T47D (cell line): ENCODE results near the gene SPRN.
"Not testable (repeated sequence)": the region's sequence is repeated elsewhere in the genome, so short reads cannot be mapped to it uniquely, and the experiment has no call there.

Experiments used
- DNase-seq, 2 experiments: peaks; one replicate each; pipeline versions ENCODE4 v3.0.0 to v3.0.0-alpha.2; 2011 to 2012; ENCODE audit warnings: low read depth in 1 of 2, low spot score in 1 of 2
- JUND ChIP-seq: IDR thresholded peaks from 2 replicates; pipeline ENCODE4 v1.6.1; 2012; ENCODE audit warnings: low read depth
- in situ Hi-C: cut with HindIII; loops from 2 replicates; pipeline ENCODE4 v1.10.0; 2016; ENCODE audit warnings: low sequenced_read_pairs, low pct_unique_long_range_greater_than_20kb

Gene SPRN

DNA sequence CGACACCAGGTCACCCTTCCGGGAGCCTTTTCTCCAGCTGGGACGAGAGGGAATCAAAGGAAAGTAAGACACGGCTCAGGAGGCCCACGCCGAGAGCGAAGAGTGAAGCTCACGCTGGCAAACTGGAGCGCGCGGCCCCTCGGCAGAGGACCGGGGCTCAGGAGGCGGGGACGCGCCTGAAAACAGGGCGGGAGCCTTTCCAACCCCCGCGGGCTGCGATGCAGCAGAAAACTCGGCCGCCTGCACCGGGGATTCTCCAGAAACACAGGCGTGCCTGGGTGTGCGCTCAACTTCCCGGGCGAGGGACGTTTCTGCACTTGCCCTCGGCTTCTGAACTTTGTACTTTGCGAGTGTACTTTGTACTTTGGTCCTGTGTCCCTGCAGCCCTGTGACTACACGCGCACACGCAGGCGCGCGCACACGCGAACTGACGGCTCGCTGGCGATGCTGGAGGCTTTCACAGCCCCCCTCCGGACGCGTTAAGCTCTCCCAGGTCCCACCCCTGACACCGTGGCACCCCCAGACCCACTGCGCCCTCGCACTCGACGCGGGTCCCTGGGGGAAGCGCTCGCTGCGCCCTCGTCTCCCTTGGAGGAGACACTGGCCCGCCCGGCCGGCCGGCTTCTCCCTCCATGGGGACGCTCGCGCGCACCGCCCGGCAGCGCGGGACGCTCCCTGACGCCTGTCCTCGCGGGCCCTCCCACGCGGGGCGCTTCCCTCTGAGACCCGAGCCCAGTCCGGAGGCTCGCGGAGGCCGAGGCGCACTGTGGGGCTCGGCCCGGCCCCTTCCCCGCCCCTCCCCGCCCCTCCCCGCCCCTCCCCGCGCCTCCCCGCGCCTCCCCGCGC is 46.0 kb downstream of the SPRN start:
- peak; percentile 65 to 67 for DNase-seq
- no peak for TF ChIP-seq JUND
- in situ Hi-C loops, result no loop called here

DNA sequence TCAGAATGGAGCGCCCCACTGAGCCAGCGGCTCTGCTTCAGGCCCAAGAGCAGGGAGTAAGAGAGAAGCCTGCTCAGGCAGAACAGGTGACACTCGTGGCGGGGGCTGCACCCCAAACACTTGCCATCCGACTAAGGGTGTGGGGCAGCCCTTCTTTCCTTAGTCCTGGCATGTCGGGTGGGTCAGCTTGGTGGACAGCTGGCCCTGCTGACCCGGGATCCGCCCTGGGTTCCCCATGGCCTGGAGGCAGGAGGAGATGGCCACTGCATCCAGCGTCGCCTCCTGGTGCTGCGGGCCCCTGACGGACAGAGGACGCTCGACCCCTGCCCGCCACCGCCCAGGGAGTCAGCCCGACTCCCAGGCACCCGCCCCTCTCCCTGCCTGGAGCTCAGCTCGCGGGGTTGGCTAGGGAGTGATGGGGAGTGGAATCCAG is 46.6 kb downstream of the SPRN start:
- in situ Hi-C loops, result no loop called here
- TF ChIP-seq JUND, result no peak
- no peak for DNase-seq

DNA sequence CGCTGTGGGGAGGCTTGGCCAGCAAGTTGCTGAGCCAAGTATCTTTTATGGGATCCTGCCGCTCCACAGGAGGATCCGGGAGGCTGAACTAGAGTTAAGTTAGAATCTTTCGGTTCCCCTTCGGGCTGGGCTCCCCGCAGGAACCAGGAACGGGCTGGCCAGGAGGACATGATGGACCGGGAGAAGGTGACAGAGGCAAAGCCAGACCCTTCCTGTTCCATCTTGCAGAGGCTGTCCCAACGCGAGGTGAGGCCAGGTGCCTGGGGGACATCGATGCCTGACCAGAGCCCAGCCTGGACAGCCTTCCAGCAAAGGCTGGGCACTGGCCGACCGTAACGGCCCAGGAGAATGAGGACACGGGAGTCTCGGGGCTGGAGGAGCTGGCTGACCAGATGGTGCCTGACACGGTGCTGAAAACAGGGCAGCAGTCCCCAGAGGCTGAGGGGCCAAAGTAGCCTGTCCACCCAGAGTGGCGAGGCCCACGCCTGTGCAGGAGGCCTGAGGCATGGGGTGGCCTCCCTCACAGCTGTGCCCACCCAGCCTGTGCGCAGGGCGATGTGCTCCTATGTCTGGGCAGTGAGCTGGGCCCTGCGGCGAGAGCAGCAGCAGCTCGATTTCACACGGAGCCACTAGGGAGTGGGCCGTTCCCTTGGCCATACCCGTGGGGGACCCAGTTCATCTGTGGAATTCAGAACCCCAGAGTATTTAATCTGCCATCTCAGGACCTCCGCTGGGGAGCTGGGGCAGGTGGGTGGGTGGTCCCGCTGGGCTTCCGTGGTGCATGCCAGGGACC is 47.2 kb downstream of the SPRN start:
- in situ Hi-C loops, result no loop called here
- DNase-seq, result no peak
- no peak for TF ChIP-seq JUND

DNA sequence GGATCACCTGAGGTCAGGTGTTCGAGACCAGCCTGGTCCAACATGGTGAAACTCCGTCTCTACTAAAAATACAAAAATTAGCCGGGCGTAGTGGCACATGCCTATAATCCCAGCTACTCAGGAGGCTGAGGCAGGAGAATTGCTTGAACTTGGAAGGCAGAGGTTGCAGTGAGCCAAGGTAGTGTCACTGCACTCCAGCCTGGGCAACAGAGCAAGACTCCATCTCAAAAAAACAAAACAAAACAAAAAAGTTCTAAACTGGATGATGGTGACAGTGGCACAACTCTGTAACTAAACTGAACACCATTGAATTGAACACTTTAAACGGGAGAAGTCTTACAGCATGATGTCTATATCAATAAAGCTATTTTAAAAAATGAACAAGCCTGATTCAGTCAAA is 48.2 kb downstream of the SPRN start:
- in situ Hi-C loops, DNase-seq: not testable (repeated sequence)

DNA sequence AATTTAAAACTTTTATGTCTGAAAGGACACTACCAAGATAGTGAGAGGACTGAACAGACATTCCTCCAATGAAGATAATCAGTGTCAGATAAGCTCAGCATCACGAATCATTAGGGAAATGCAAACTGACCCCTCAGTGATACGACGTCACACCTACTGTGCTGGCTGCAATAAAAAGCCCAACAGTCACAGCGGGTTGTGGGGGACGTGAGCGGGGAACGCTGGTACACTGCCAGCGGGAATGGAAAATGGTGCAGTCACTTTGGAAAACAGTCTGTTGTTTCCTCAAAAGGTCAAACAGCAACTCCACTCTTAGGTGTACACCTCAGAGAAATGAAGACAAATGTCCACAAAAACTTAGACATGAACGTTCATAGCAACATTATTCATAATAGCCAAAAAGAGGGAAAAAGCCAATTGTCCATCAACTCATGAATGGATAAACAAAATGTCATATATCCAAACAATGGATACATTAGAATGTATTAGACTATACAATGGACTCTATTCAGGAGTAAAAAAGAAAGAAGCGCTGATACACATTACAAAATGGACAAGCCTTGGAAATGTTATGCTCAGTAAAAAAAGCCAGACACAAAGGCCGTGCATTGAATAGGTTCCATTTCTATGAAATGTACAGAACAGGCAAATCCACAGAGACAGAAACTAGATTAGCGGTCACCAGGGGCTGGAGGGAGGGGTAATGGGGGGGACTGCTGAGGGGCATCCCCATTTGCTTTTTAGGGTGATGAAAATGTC is 48.9 kb downstream of the SPRN start:
- in situ Hi-C loops, result no loop called here
- no peak for TF ChIP-seq JUND
- DNase-seq, result no peak

DNA sequence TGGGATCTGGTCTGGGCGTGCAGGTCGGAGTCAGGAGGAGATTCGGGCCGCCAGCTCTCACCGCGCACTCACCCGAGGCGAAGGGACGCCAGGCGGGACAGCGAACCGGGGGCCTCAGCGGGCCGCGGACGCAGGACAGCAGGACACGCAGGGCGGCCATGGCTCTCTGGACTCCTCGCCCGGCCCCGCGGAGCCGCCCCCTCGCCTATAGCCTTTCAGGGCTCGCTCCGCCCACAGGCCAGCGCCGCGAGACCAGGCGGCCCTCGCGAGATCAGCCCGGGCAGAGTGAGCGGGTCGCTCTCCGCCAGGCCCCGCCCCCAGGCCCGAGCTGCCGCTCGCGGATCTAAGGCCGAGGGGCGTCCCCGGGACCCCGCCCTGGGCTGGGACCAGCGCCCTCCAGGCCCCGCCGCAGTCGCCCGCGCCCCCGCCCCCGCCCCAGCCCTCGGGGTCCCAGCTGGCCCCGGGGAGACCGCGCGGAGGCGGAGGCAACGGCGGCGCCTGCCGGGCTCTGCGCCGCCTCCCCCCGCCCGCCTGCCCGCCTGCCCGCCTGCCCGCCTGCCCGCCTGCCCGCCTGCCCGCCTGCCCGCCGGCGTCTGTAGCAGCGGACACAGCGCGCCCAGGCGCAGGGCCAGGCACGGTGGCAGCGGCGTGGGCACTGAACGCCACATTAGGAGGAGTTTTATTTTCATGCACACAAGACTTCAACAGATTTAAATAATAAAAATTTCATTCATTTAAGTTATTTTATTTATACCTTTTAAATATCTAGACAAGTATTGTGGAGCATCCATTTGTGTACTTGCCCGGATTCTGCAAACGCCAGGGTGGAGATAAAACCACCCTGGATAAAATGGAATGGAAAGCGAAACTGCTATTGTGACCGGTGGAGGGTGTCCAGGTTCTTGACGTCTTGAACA is 51.0 kb downstream of the SPRN start, which contains the start of gene ECHS1:
ECHS1 (minus strand) TSS at position 181 of the 917 bp plus-strand sequence; CDS start at position 160, 21 bp downstream.
- TF ChIP-seq JUND, result no peak
- peak; percentile 92 to 95 for DNase-seq
- in situ Hi-C loops, result no loop called here

DNA sequence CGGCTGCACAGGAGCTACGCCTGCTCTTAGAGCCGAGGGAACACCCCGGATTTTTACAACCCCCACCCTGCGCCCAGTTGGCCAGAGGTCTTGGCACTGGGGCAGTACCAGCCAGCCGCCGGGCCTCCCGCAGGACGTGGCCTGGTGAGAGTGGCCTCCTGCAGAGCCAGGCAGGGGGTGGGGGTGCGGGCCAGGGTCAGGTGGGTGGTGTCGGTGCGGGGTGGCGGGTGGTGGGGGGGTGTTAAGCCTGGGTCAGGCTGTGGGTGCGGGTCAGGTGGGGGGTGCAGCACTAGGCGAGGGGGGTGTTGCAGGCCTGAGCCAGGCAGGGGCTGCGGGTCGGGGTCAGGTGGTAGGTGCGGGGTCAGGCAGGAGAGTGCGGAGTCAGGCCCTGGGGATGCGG is 51.9 kb downstream of the SPRN start:
- in situ Hi-C loops, result no loop called here
- no peak for TF ChIP-seq JUND
- no peak for DNase-seq
